CD4-positive, alpha-beta T cell treated with Interferon gamma for 1 hour (primary cell): ENCODE data around the gene FPR1.
A peak's percentile ranks its signal among the peaks of the same experiment; 100 is the strongest.
"Not testable (repeated sequence)": the region's sequence is repeated elsewhere in the genome, so short reads cannot be mapped to it uniquely, and the experiment has no call there.

Experiments
- DNase-seq: peaks from one replicate; pipeline ENCODE4 v3.0.0-alpha.2; 2020

The FPR1 gene

GRCh38 chr19:51779181-51779580 lies 27.5 kb upstream of the FPR1 start:
- DNase-seq, result no peak

GRCh38 chr19:51777570-51778462 lies 26.1 kb upstream of the FPR1 start:
- peak; percentile 57 for DNase-seq

- not testable (repeated sequence) for DNase-seq
Measured at GRCh38 chr19:51776561-51776960, 24.9 kb upstream of the FPR1 start.

- no peak for DNase-seq
Measured at GRCh38 chr19:51772977-51773376, 21.3 kb upstream of the FPR1 start.

GRCh38 chr19:51771376-51772130 lies 19.9 kb upstream of the FPR1 start:
- DNase-seq, result peak; percentile 57

- DNase-seq, result no peak
Measured at GRCh38 chr19:51766461-51766860, 14.8 kb upstream of the FPR1 start.

GRCh38 chr19:51765086-51765485 lies 13.4 kb upstream of the FPR1 start:
- no peak for DNase-seq

- DNase-seq, result no peak
Measured at GRCh38 chr19:51761696-51762095, 10.0 kb upstream of the FPR1 start.

GRCh38 chr19:51760697-51761356 lies 9.1 kb upstream of the FPR1 start, which contains the start of gene FPR2:
FPR2 (plus strand) TSS chr19:51761180; CDS start chr19:51768659, 7,479 bp downstream.
- no peak for DNase-seq

- DNase-seq, result no peak
Measured at GRCh38 chr19:51755571-51755970, 3.9 kb upstream of the FPR1 start.

GRCh38 chr19:51754770-51755169 lies 3.1 kb upstream of the FPR1 start:
- DNase-seq, result no peak

- DNase-seq, result no peak
Measured at GRCh38 chr19:51754109-51754508, 2.4 kb upstream of the FPR1 start.

- peak; percentile 24 for DNase-seq
Measured at GRCh38 chr19:51750400-51751094, 1.1 kb downstream of the FPR1 start.

GRCh38 chr19:51749979-51750378 lies 1.7 kb downstream of the FPR1 start:
- DNase-seq, result no peak

- no peak for DNase-seq
Measured at GRCh38 chr19:51746731-51747130, 4.9 kb downstream of the FPR1 start.

- DNase-seq, result no peak
Measured at GRCh38 chr19:51743405-51743804, 8.3 kb downstream of the FPR1 start.

- no peak for DNase-seq
Measured at GRCh38 chr19:51742789-51743188, 8.9 kb downstream of the FPR1 start.

GRCh38 chr19:51740356-51740755 lies 11.3 kb downstream of the FPR1 start:
- DNase-seq, result no peak

- no peak for DNase-seq
Measured at GRCh38 chr19:51739466-51740213, 12.0 kb downstream of the FPR1 start.

GRCh38 chr19:51738523-51738922 lies 13.2 kb downstream of the FPR1 start:
- DNase-seq, result not testable (repeated sequence)

GRCh38 chr19:51737924-51738323 lies 13.8 kb downstream of the FPR1 start:
- no peak for DNase-seq

- no peak for DNase-seq
Measured at GRCh38 chr19:51737389-51737788, 14.3 kb downstream of the FPR1 start.
